Activated naive CD8-positive, alpha-beta T cell treated with anti-CD3 and anti-CD28 coated beads for 36 hours (primary cell): ENCODE measurements around the gene UCK1. TPM values are rescaled to one million over a fixed set of nuclear protein-coding genes. Genes with fewer than 3 reads are reported as not detected.
"Not testable (repeated sequence)": the region's sequence is repeated elsewhere in the genome, so short reads cannot be mapped to it uniquely, and the experiment has no call there.

Source experiments
- DNase-seq: peaks from one replicate; pipeline ENCODE4 v3.0.0; 2021
- H3K27ac Mint-ChIP-seq: one replicate; pipeline ENCODE4 v1.8.0; 2022; ENCODE audit warnings: mild to moderate bottlenecking, moderate library complexity, mixed read lengths
- H3K27me3 Mint-ChIP-seq: one replicate; pipeline ENCODE4 v1.8.0; 2022; ENCODE audit warnings: mild to moderate bottlenecking, mixed read lengths
- H3K36me3 Mint-ChIP-seq: one replicate; pipeline ENCODE4 v1.8.0; 2021; ENCODE audit warnings: mild to moderate bottlenecking, mixed read lengths
- H3K4me1 Mint-ChIP-seq: one replicate; pipeline ENCODE4 v1.8.0; 2021; ENCODE audit warnings: mixed read lengths
- H3K4me3 Mint-ChIP-seq: one replicate; pipeline ENCODE4 v1.8.0; 2022; ENCODE audit warnings: mild to moderate bottlenecking, moderate library complexity, mixed read lengths
- H3K9me3 Mint-ChIP-seq: one replicate; pipeline ENCODE4 v1.8.0; 2022; ENCODE audit warnings: mixed read lengths
- total RNA-seq, 2 experiments: library from RNA; stranded (reverse); gene quantifications; one replicate each; pipeline ENCODE4 v1.2.3, GENCODE V29; 2021

The UCK1 gene
- total RNA-seq, 2 experiments from 2014 or later, result 22.1 to 23.0 TPM

- Mint-ChIP-seq H3K36me3 (peaks cover 10% of the 10 kb centered on the region), H3K4me3 (no peak overlapping the region), H3K27me3 (no peaks in the 10 kb centered on the region), H3K27ac (no peak overlapping the region), H3K9me3 (no peaks in the 10 kb centered on the region), H3K4me1 (no peaks in the 10 kb centered on the region)
- no peak for DNase-seq
These were observed 10.6 kb downstream of the UCK1 start for GRCh38 chr9:131520503-131520902.

- Mint-ChIP-seq H3K36me3 (peaks cover 17% of the 10 kb centered on the region), H3K27me3 (no peaks in the 10 kb centered on the region), H3K27ac (no peak overlapping the region), H3K9me3 (no peaks in the 10 kb centered on the region), H3K4me3 (no peak overlapping the region), H3K4me1 (no peaks in the 10 kb centered on the region)
- no peak for DNase-seq
These were observed 12.5 kb downstream of the UCK1 start for GRCh38 chr9:131518553-131518952.

DNA sequence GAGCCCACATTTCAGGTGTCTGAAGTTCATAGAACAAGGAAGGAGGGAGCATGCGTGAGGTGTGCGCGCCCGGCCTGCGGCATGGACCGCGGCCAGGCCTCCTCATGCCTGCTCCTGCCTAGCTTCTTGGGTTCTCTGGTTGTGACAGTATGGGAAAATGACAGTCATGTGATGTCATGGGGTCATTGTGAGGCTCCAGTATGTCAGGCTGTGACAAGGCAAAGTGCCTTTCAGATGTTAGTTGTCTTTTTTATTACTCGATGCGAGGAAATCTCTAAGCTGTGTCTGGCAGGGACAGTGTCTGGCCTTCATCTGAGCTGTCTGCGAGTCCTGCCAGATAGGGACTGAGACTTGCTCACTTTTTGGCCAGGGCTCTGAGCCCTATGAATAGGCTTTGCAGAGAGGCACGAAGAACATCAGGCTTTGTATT is 13.3 kb downstream of the UCK1 start:
- Mint-ChIP-seq H3K36me3 (peaks cover 17% of the 10 kb centered on the region), H3K9me3 (no peaks in the 10 kb centered on the region), H3K4me1 (no peaks in the 10 kb centered on the region), H3K27ac (no peak overlapping the region), H3K4me3 (no peak overlapping the region), H3K27me3 (no peaks in the 10 kb centered on the region)
- no peak for DNase-seq

- H3K36me3 Mint-ChIP-seq, result peaks cover 15% of the 10 kb centered on the region
- DNase-seq, result no peak
- no peaks in the 10 kb centered on the region for H3K9me3 Mint-ChIP-seq
- H3K27me3 Mint-ChIP-seq, result no peaks in the 10 kb centered on the region
- H3K4me3 Mint-ChIP-seq, result no peak overlapping the region
- H3K4me1 Mint-ChIP-seq, result no peaks in the 10 kb centered on the region
- H3K27ac Mint-ChIP-seq, result no peak overlapping the region
These were observed 14.1 kb downstream of the UCK1 start for GRCh38 chr9:131516930-131517329.

DNA sequence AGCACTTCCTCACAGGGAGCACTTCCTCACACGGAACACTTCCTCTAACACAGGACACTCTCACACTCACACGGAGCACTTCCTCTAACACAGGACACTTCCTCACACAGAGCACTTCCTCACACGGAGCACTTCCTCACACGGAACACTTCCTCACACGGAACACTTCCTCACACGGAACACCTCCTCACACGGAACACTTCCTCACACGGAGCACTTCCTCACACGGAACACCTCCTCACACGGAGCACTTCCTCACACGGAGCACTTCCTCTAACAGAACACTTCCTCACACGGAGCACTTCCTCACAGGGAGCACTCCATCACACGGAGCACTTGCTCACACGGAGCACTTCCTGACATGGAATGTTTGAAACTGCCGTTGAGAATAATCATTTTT is 15.0 kb downstream of the UCK1 start:
- H3K4me3 Mint-ChIP-seq, result no peak overlapping the region

DNA sequence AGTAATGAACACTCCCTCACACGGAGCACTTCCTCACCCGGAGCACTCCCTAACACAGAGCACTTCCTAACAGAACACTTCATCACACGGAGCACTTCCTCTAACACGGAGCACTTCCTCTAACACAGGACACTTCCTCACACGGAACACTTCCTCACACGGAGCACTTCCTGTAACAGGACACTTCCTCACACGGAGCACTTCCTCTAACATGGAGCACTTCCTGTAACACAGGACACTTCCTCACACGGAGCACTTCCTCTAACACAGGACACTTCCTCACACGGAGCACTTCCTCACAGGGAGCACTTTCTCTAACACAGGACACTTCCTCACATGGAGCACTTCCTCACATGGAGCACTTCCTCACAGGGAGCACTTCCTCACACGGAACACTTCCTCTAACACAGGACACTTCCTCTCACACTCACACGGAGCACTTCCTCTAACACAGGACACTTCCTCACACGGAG is 15.5 kb downstream of the UCK1 start:
- peaks cover 16% of the 10 kb centered on the region for H3K36me3 Mint-ChIP-seq
- H3K9me3 Mint-ChIP-seq, H3K27ac Mint-ChIP-seq, H3K27me3 Mint-ChIP-seq, H3K4me1 Mint-ChIP-seq, H3K4me3 Mint-ChIP-seq, DNase-seq: not testable (repeated sequence)

More for the DNA sequence above, 15.0 kb downstream of the UCK1 start:
- no peak overlapping the region for H3K27ac Mint-ChIP-seq
- H3K4me1 Mint-ChIP-seq, result no peaks in the 10 kb centered on the region
- no peaks in the 10 kb centered on the region for H3K27me3 Mint-ChIP-seq
- H3K36me3 Mint-ChIP-seq, result peaks cover 16% of the 10 kb centered on the region
- no peaks in the 10 kb centered on the region for H3K9me3 Mint-ChIP-seq
- no peak for DNase-seq

- Mint-ChIP-seq H3K9me3 (no peaks in the 10 kb centered on the region), H3K4me3 (no peak overlapping the region), H3K27me3 (no peaks in the 10 kb centered on the region), H3K4me1 (no peaks in the 10 kb centered on the region), H3K27ac (no peak overlapping the region), H3K36me3 (peaks cover 11% of the 10 kb centered on the region)
- DNase-seq, result no peak
These were observed 17.9 kb downstream of the UCK1 start for GRCh38 chr9:131513177-131513576.

DNA sequence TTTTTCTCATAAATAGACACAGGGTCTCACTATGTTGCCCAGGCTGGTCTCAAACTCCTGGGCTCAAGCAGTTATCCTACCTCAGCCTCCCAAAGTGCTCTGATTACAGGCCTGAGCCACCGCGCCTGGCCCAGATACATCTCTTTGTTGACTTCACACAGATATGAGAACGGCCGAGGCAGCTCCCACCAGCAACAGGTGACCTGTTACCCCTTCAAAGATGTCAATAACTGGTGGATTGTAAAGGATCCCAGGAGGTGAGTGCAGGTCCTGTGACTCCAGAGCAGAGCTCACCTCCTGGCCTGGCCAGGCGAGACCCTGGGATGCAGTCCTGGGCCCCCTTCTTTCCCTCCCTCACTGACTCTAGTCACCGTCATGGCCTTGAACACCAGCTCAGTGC is 19.2 kb downstream of the UCK1 start:
- H3K27me3 Mint-ChIP-seq, result no peaks in the 10 kb centered on the region
- H3K36me3 Mint-ChIP-seq, result peaks cover 11% of the 10 kb centered on the region
- no peak for DNase-seq
- no peak overlapping the region for H3K4me3 Mint-ChIP-seq
- no peaks in the 10 kb centered on the region for H3K9me3 Mint-ChIP-seq
- H3K27ac Mint-ChIP-seq, result no peak overlapping the region
- H3K4me1 Mint-ChIP-seq, result no peaks in the 10 kb centered on the region

DNA sequence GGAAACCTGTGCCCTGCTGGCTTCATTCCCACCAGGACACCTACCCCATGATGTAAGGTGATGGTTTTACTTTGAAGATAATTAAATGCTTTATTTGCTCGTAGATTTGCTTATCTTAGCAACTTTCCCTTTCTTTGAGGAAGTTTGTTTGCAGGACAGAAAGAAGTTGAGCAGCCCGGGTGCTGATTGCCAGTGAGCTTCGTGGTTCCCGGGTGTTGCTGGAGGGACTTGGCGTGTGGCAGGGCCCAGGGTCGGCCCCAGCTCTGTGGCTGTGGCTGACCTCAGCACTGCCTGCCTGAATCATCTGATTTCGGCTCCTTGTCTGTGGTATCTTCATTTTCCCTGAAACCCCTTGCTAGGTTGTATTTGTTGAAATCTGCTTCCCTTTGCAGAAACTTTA is 19.6 kb downstream of the UCK1 start:
- Mint-ChIP-seq H3K4me3 (no peak overlapping the region), H3K4me1 (no peaks in the 10 kb centered on the region), H3K9me3 (no peaks in the 10 kb centered on the region), H3K27me3 (no peaks in the 10 kb centered on the region), H3K27ac (no peak overlapping the region), H3K36me3 (peaks cover 12% of the 10 kb centered on the region)
- no peak for DNase-seq

DNA sequence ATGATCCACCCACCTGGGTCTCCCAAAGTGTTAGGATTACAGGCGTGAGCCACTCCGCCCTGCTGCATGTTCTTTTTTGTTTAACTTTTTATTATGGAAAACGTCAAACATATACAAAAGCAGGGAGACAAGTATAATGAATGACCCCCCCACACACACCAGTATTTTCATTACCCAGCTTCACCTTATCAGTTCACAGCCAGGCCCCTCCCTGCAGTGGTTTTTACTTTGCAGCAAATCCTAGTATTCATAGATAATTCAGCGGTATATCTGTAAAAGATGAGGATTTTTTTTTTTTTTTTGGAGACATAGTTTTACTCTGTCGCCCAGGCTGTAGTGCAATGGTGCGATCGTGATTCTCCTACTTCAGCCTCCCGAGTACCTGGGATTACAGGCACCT is 26.1 kb downstream of the UCK1 start:
- H3K36me3 Mint-ChIP-seq, result peaks cover 16% of the 10 kb centered on the region
- peaks cover 43% of the 10 kb centered on the region for H3K4me1 Mint-ChIP-seq
- DNase-seq, result no peak
- no peaks in the 10 kb centered on the region for H3K9me3 Mint-ChIP-seq
- no peak overlapping the region for H3K4me3 Mint-ChIP-seq
- no peak overlapping the region for H3K27ac Mint-ChIP-seq
- H3K27me3 Mint-ChIP-seq, result peaks cover 4% of the 10 kb centered on the region

DNA sequence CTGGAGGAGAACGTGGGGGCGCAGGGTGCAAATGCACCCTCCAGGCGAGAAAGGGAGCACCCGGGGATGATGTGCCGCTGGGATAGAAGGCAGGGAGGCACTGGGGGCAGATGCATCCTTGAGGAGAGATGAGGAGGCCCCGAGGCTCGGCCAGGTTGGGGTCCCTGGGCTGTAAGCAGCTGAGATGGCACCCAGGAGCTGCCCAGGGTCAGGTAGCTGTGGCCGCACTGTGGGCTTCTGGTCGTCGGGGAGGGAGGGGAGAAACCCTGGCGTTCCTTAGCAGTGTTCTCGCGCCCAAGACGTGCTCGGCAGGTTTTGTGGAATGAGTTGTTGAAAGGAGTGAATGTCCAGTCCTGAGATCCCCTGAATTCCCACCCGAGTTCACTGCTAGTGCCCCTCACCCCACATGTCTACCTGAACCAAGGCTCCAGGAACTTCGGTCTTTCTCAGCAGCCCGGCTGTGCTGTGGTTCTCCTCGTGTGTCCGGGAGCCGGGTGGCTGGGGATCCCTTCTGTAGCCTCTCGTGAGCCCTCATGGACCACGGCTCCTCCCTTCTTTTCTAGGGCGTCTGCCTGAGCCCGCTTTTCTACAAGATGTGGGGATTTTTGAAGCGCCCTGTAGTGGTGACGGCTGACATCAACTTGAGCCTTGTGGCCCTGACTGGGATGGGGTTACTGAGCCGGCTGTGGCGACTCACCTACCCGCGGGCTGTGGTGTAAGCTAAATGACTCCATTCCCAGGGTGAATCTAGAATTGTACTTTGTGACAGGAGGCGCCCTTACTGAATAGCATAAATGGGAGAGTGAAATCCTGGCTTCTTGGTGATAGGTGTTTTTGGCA is 27.2 kb downstream of the UCK1 start:
- H3K36me3 Mint-ChIP-seq, result peaks cover 25% of the 10 kb centered on the region
- peaks cover 54% of the 10 kb centered on the region for H3K4me1 Mint-ChIP-seq
- H3K4me3 Mint-ChIP-seq, result peak overlapping the region; percentile 94
- peaks cover 4% of the 10 kb centered on the region for H3K27me3 Mint-ChIP-seq
- peak overlapping the region; percentile 85 for H3K27ac Mint-ChIP-seq
- no peaks in the 10 kb centered on the region for H3K9me3 Mint-ChIP-seq
- peak; percentile 77 for DNase-seq

GRCh38 chr9:131502781-131503625 is 28.1 kb downstream of the UCK1 start, which contains the start of gene POMT1:
Gene POMT1, plus strand, starts transcription at chr9:131502918. Its CDS starts 1,301 bp downstream, at chr9:131504219.
- H3K27ac Mint-ChIP-seq, result peak within 1 kb of the TSS; percentile 91
- peaks cover 28% of the 10 kb centered on the region for H3K36me3 Mint-ChIP-seq
- peak; percentile 93 for DNase-seq
- H3K4me1 Mint-ChIP-seq, result peaks cover 59% of the 10 kb centered on the region
- H3K27me3 Mint-ChIP-seq, result peaks cover 4% of the 10 kb centered on the region
- H3K9me3 Mint-ChIP-seq, result no peaks in the 10 kb centered on the region
- peak within 1 kb of the TSS; percentile 94 for H3K4me3 Mint-ChIP-seq

- H3K4me3 Mint-ChIP-seq, result peak overlapping the region; percentile 60
- H3K4me1 Mint-ChIP-seq, result peaks cover 62% of the 10 kb centered on the region
- H3K27ac Mint-ChIP-seq, result peak overlapping the region; percentile 91
- H3K36me3 Mint-ChIP-seq, result peaks cover 27% of the 10 kb centered on the region
- H3K27me3 Mint-ChIP-seq, result peaks cover 4% of the 10 kb centered on the region
- peak; percentile 78 for DNase-seq
- no peaks in the 10 kb centered on the region for H3K9me3 Mint-ChIP-seq
These were observed 30.0 kb downstream of the UCK1 start for GRCh38 chr9:131500939-131501541.

DNA sequence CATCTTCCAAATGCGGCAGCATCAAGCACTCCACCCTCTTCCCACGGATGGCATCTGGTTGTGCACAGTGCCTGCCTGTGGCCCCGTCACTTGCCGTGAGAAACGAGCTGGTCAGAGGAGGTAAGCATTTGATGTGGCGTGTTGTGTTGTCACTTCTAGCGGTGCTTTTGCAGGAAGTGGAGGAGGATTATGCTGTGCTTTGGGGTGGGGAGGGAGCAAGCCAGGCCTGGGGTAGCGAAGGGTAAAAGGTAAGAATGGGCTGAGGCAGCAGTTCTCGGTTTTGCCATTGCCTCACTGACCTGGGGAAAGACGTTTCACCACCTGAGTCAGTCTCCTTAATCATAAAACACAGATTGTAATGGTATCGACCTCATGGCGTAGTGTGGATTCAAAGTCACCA is 30.7 kb downstream of the UCK1 start:
- Mint-ChIP-seq H3K27me3 (peaks cover 4% of the 10 kb centered on the region), H3K27ac (peak overlapping the region; percentile 91), H3K4me1 (peaks cover 62% of the 10 kb centered on the region), H3K36me3 (peaks cover 29% of the 10 kb centered on the region), H3K4me3 (peak overlapping the region; percentile 60), H3K9me3 (no peaks in the 10 kb centered on the region)
- DNase-seq, result peak; percentile 67

DNA sequence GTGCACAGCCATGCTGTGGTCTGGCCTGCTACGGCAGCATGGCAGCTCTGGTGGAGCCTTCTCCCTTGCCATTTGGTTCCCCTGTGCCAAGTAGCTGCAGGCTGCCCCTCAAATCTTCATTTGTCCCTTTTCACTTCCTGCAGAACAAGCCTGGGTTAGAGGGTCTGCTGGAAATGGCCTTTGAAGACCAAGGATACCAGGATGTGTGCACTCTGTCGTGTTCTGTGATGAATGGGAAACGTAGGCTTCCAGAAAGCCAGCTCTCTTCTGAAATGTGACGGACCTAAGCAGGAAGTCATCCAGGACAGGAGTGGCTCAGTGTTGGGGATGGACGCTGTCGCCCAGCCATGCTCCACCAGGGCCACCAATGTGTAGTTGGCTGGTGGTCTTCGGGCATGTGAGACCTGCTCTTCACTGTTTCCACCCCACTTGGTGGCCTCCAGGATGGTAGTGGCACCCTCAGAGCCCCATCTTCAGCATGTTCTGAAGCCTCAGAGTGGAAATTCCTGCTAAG is 31.8 kb downstream of the UCK1 start:
- Mint-ChIP-seq H3K27ac (peak overlapping the region; percentile 59), H3K4me1 (peaks cover 53% of the 10 kb centered on the region), H3K4me3 (no peak overlapping the region), H3K9me3 (no peaks in the 10 kb centered on the region), H3K36me3 (peaks cover 29% of the 10 kb centered on the region), H3K27me3 (peaks cover 4% of the 10 kb centered on the region)
- DNase-seq, result no peak
